Hepatocyte (in vitro differentiated cells): ENCODE measurements around the gene HS1BP3.

Experiments
- EZH2 ChIP-seq: fragments of 200-600 bp; sonication (generic); IDR thresholded peaks from 2 replicates; pipeline ENCODE4 v1.6.1; 2016; ENCODE audit warnings: antibody characterized with exemption, mild to moderate bottlenecking, borderline replicate concordance
- EZH2phosphoT487 ChIP-seq: fragments of 200-600 bp; sonication (generic); IDR thresholded peaks from one replicate; pipeline ENCODE4 v1.6.1; 2018; ENCODE audit warnings: antibody characterized with exemption, mild to moderate bottlenecking, low read depth, moderate library complexity; ENCODE audit not compliant: unreplicated experiment, severe bottlenecking
- TF ChIP-seq, protein P1 (sequence below): fragments of 200-600 bp; sonication (generic); IDR thresholded peaks from 2 replicates; pipeline ENCODE4 v1.5.1; 2016; ENCODE audit warnings: antibody characterized with exemption, mild to moderate bottlenecking; ENCODE audit not compliant: poor library complexity

DNA sequence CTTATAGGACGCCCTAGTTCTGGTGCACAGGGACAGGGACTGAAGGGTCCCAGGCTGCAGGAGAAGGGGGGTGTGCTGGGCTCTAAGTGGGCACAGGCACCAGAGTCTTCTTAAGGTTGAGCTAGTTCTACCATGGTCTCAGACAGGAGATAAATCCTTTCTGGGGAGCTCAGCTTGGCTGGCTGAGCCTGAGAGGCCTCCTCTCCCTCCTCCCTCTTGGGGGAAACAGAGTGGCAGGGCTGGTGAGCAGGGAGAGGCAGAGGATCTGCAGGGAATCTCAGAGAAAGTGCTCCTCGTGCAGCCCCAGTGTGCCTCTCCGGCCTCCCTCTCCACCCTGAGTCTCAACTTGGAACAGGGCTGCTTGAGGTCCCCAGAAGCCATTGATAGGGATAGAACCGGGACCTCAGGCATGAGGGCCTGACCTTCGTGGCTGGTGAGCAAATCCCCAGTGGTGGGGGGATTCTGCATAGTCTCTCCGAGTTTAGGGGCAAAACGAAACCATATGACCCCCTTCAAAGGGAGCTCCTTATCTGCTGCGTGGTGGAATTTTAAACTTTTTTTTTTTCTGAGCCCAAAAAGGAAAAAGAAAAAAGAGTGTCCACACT is 18.1 kb upstream of the HS1BP3 start:
- TF ChIP-seq, protein P1, sequence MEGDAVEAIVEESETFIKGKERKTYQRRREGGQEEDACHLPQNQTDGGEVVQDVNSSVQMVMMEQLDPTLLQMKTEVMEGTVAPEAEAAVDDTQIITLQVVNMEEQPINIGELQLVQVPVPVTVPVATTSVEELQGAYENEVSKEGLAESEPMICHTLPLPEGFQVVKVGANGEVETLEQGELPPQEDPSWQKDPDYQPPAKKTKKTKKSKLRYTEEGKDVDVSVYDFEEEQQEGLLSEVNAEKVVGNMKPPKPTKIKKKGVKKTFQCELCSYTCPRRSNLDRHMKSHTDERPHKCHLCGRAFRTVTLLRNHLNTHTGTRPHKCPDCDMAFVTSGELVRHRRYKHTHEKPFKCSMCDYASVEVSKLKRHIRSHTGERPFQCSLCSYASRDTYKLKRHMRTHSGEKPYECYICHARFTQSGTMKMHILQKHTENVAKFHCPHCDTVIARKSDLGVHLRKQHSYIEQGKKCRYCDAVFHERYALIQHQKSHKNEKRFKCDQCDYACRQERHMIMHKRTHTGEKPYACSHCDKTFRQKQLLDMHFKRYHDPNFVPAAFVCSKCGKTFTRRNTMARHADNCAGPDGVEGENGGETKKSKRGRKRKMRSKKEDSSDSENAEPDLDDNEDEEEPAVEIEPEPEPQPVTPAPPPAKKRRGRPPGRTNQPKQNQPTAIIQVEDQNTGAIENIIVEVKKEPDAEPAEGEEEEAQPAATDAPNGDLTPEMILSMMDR = no peak
- TF ChIP-seq EZH2 = no peak
- TF ChIP-seq EZH2phosphoT487 = no peak
